Activated CD4-positive, alpha-beta T cell treated with anti-CD3 and anti-CD28 coated beads, Interleukin-2, amount 50 U/mL, for 24 hours (primary cell): Measurements from ENCODE around the gene MAOA.
"Not testable (repeated sequence)": the region's sequence is repeated elsewhere in the genome, so short reads cannot be mapped to it uniquely, and the experiment has no call there.

Experiments used
- DNase-seq, 2 donors: peaks; one replicate each; pipeline ENCODE4 v3.0.0-alpha.2; 2020; ENCODE audit warnings: low read depth in 1 of 2, low spot score in 1 of 2

Gene MAOA

GRCh38 chrX:43663173-43663572 lies 7.1 kb downstream of the MAOA start:
- no peak for DNase-seq

- no peak for DNase-seq
Measured at GRCh38 chrX:43664258-43664657, 8.2 kb downstream of the MAOA start.

GRCh38 chrX:43664708-43665107 lies 8.6 kb downstream of the MAOA start:
- no peak for DNase-seq

GRCh38 chrX:43666311-43666912 lies 10.3 kb downstream of the MAOA start:
- no peak for DNase-seq

- not testable (repeated sequence) for DNase-seq
Measured at GRCh38 chrX:43675965-43676628, 20.0 kb downstream of the MAOA start.

- DNase-seq: no peak
Measured at GRCh38 chrX:43676971-43677572, 21.0 kb downstream of the MAOA start.

- no peak for DNase-seq
Measured at GRCh38 chrX:43677993-43678392, 21.9 kb downstream of the MAOA start.

- DNase-seq: no peak
Measured at GRCh38 chrX:43679058-43679457, 23.0 kb downstream of the MAOA start.

- no peak for DNase-seq
Measured at GRCh38 chrX:43679778-43680177, 23.7 kb downstream of the MAOA start.

GRCh38 chrX:43682726-43683125 lies 26.6 kb downstream of the MAOA start:
- no peak for DNase-seq

- no peak for DNase-seq
Measured at GRCh38 chrX:43685221-43685620, 29.1 kb downstream of the MAOA start.

GRCh38 chrX:43688586-43688985 lies 32.5 kb downstream of the MAOA start:
- no peak for DNase-seq

- no peak for DNase-seq
Measured at GRCh38 chrX:43693602-43694406, 37.7 kb downstream of the MAOA start.

GRCh38 chrX:43699475-43699874 lies 43.4 kb downstream of the MAOA start:
- no peak for DNase-seq

- DNase-seq: no peak
Measured at GRCh38 chrX:43702079-43702524, 46.0 kb downstream of the MAOA start.

- no peak for DNase-seq
Measured at GRCh38 chrX:43702660-43703059, 46.6 kb downstream of the MAOA start.

- no peak for DNase-seq
Measured at GRCh38 chrX:43703211-43703791, 47.2 kb downstream of the MAOA start.

GRCh38 chrX:43706786-43707370 lies 50.8 kb downstream of the MAOA start:
- no peak for DNase-seq

GRCh38 chrX:43707812-43708548 lies 51.9 kb downstream of the MAOA start:
- no peak for DNase-seq

GRCh38 chrX:43716144-43716543 lies 60.0 kb downstream of the MAOA start:
- DNase-seq: no peak
